HCT116 (cell line): ENCODE data around the gene CTNNA1. TPM values are rescaled to one million over a fixed set of nuclear protein-coding genes. Genes with fewer than 3 reads are reported as not detected.

ENCODE experiments used
- ATAC-seq: fragments of 200-7000 bp; cut with Tn5 transposase; 2 replicates; pipeline ENCODE4 v1.9.1; 2020; ENCODE audit warnings: mild to moderate bottlenecking, moderate library complexity
- BruUV-seq: library from RNA; stranded (reverse); fragments of 400-500 nt; replicated peaks from 2 replicates; lab custom pipeline; 2021; lab: Mats Ljungman, UMichigan
- CTCF ChIA-PET: fragments of 300-600 bp; sonication (Branson Sonifier 250); formaldehyde crosslinking; loops from one replicate; lab custom pipeline; 2021; ENCODE audit warnings: antibody characterized with exemption; lab: Charles Lee
- POLR2A ChIA-PET: fragments of 300-600, 350-600 bp; sonication (Branson Sonifier 250); formaldehyde crosslinking; loops from one replicate; lab custom pipeline; 2021; ENCODE audit warnings: antibody characterized with exemption; lab: Charles Lee
- RAD21 ChIA-PET, 2 experiments: fragments of 300-600 bp; sonication (Branson Sonifier 250); formaldehyde crosslinking; loops; one replicate each; lab custom pipeline; 2023; ENCODE audit warnings: low total read pairs in 2 of 2; ENCODE audit not compliant: uncharacterized antibody in 2 of 2, unreplicated experiment in 2 of 2, low non-redundant PET in 1 of 2; lab: Charles Lee
- DNase-seq: peaks from one replicate; pipeline ENCODE4 v3.0.0-alpha.2; 2010; ENCODE audit warnings: low read depth, low spot score
- H2AFZ ChIP-seq: fragments of 200-600 bp; shearing (Covaris generic), sonication (generic); 2 replicates; pipeline ENCODE4 v1.6.1; 2017; ENCODE audit warnings: low read depth, mixed run types, mixed read lengths, antibody characterized with exemption, low read length; ENCODE audit not compliant: poor library complexity, severe bottlenecking
- H3K27ac ChIP-seq: 2 replicates; pipeline ENCODE4 v1.5.1; 2012; ENCODE audit warnings: low read depth, low read length
- H3K27me3 ChIP-seq: fragments of 200-600 bp; sonication (generic); 2 replicates; pipeline ENCODE4 v1.6.1; 2016; ENCODE audit warnings: mixed run types, low read length, mixed read lengths; ENCODE audit not compliant: insufficient read depth
- H3K36me3 ChIP-seq, 2 experiments: fragments of 200-500 bp in 1 of 2; fragments of 200-600 bp in 1 of 2; sonication (Bioruptor generic) in 1 of 2; sonication (generic) in 1 of 2; 2 replicates each; pipeline versions ENCODE4 v1.5.1 to v1.6.1; 2014 to 2016; ENCODE audit warnings: low read length in 2 of 2, inconsistent platforms in 1 of 2, mixed read lengths in 1 of 2, mixed run types in 1 of 2; ENCODE audit not compliant: insufficient read depth in 2 of 2, control insufficient read depth in 1 of 2
- H3K4me1 ChIP-seq, 2 experiments: fragments of 200-600 bp in 1 of 2; sonication (generic) in 1 of 2; 2 replicates each; pipeline versions ENCODE4 v1.5.1 to v1.6.1; 2012 to 2017; ENCODE audit warnings: low read length in 2 of 2, inconsistent platforms in 1 of 2, mild to moderate bottlenecking in 1 of 2, mixed read lengths in 1 of 2, mixed run types in 1 of 2, moderate library complexity in 1 of 2; ENCODE audit not compliant: insufficient read depth in 2 of 2, control insufficient read depth in 1 of 2
- H3K4me2 ChIP-seq: fragments of 200-600 bp; sonication (generic); 2 replicates; pipeline ENCODE4 v1.6.1; 2017; ENCODE audit warnings: mixed run types, low read length, mixed read lengths
- H3K4me3 ChIP-seq, 2 experiments: fragments of 200-600 bp in 1 of 2; sonication (generic) in 1 of 2; replicated peaks in 1 of 2; 2 replicates each; pipeline ENCODE4 v1.5.1; 2011 to 2016; ENCODE audit warnings: low read length in 2 of 2, control low read depth in 1 of 2, low read depth in 1 of 2, mild to moderate bottlenecking in 1 of 2, mixed read lengths in 1 of 2, mixed run types in 1 of 2
- H3K79me2 ChIP-seq: fragments of 200-600 bp; sonication (generic); 2 replicates; pipeline ENCODE4 v1.6.1; 2017; ENCODE audit warnings: mild to moderate bottlenecking, mixed run types, low read length, moderate library complexity, mixed read lengths; ENCODE audit not compliant: insufficient read depth
- H3K9ac ChIP-seq: fragments of 200-600 bp; sonication (generic); 2 replicates; pipeline ENCODE4 v1.6.1; 2016; ENCODE audit warnings: low read length, mixed read lengths
- H3K9me2 ChIP-seq: fragments of 200-600 bp; sonication (generic), shearing (Covaris generic); 2 replicates; pipeline ENCODE4 v1.6.1; 2017; ENCODE audit warnings: mixed run types, mild to moderate bottlenecking, moderate library complexity; ENCODE audit not compliant: insufficient read depth
- H3K9me3 ChIP-seq, 2 experiments: fragments of 200-500 bp in 1 of 2; fragments of 200-600 bp in 1 of 2; sonication (Bioruptor generic) in 1 of 2; sonication (generic) in 1 of 2; 2 replicates each; pipeline ENCODE4 v1.6.1; 2014 to 2017; ENCODE audit warnings: low read length in 2 of 2, mixed read lengths in 2 of 2, inconsistent platforms in 1 of 2, low read depth in 1 of 2, mild to moderate bottlenecking in 1 of 2, mixed run types in 1 of 2, moderate library complexity in 1 of 2; ENCODE audit not compliant: control insufficient read depth in 1 of 2, insufficient read depth in 1 of 2
- H4K20me1 ChIP-seq: fragments of 200-600 bp; sonication (generic), shearing (Covaris generic); 2 replicates; pipeline ENCODE4 v1.6.1; 2017; ENCODE audit warnings: mixed run types, mild to moderate bottlenecking, moderate library complexity; ENCODE audit not compliant: insufficient read depth
- CTCF ChIP-seq, 3 experiments: fragments of 200-600 bp in 1 of 3; sonication (generic) in 1 of 3; IDR thresholded peaks in 2 of 3; conservative IDR thresholded peaks in 1 of 3; 2 replicates each; pipeline ENCODE4 v1.5.1; 2012 to 2017; ENCODE audit warnings: low read depth in 2 of 3, low read length in 2 of 3, antibody characterized with exemption in 1 of 3, borderline replicate concordance in 1 of 3, control low read depth in 1 of 3, mild to moderate bottlenecking in 1 of 3, mixed read lengths in 1 of 3, mixed run types in 1 of 3, moderate library complexity in 1 of 3; ENCODE audit not compliant: insufficient read depth in 1 of 3
- JUND ChIP-seq: IDR thresholded peaks from 2 replicates; pipeline ENCODE4 v1.6.1; 2012
- RAD21 ChIP-seq: IDR thresholded peaks from 2 replicates; pipeline ENCODE4 v1.6.1; 2012; ENCODE audit warnings: low read depth, mild to moderate bottlenecking
- SRF ChIP-seq: IDR thresholded peaks from 2 replicates; pipeline ENCODE4 v1.6.1; 2012; ENCODE audit warnings: low read depth
- ZBTB33 ChIP-seq: IDR thresholded peaks from 2 replicates; pipeline ENCODE4 v1.6.1; 2011; ENCODE audit warnings: mild to moderate bottlenecking, low read length, moderate library complexity; ENCODE audit not compliant: insufficient replicate concordance; ENCODE audit errors: extremely low read depth
- intact Hi-C: fragments of 100-400 bp; cut with micrococcal nuclease; formaldehyde crosslinking; loops from 2 replicates; pipeline ENCODE4 v1.10.0; 2022
- total RNA-seq: library from RNA; stranded (reverse); gene quantifications from one replicate; pipeline ENCODE4 v1.2.1, GENCODE V29; 2021; ENCODE audit not compliant: unreplicated experiment

Gene CTNNA1
- total RNA-seq, 1 experiment from 2014 or later = 313 TPM

GRCh38 chr5:138824924-138825863, 72.0 kb downstream of the CTNNA1 start:
- Histone ChIP-seq H3K27me3 (no peaks in the 10 kb centered on the region), H4K20me1 (peaks cover 12% of the 10 kb centered on the region; the same call in 1 of the 2 replicates), H3K9ac (no peak overlapping the region)
- TF ChIP-seq ZBTB33 = no peak
- TF ChIP-seq SRF = no peak
- peak in 2 of 3 experiments; percentile 54 to 64; a peak in 5 of 6 replicates for TF ChIP-seq CTCF (IDR thresholded peaks at IDR 0.05 in 2 of 3, conservative IDR thresholded peaks at IDR 0.05 in 1 of 3; ENCODE audit: borderline replicate concordance in 1 of 3, insufficient read depth in 1 of 3, low read depth in 2 of 3, low read length in 2 of 3)
- 0 out of 2 replicates have a peak, but pooled peaks have one; percentile 31 for TF ChIP-seq RAD21
- TF ChIP-seq JUND = no peak
- TF ChIP-seq, all 23 proteins: peak for 2
- Histone ChIP-seq H2AFZ (no peak overlapping the region), H3K27ac (no peak overlapping the region), H3K4me2 (no peak overlapping the region), H3K4me3 (no peak overlapping the region), H3K79me2 (peaks cover 60% of the 10 kb centered on the region), H3K9me3 (no peaks in the 10 kb centered on the region), H3K36me3 (peaks cover 24 to 25% of the 10 kb centered on the region in 2 experiments; a peak in 3 of 4 replicates), H3K9me2 (no peaks in the 10 kb centered on the region), H3K4me1 (no peaks in the 10 kb centered on the region)
- DNase-seq (no peak), ATAC-seq (peak; percentile 78)
- BruUV-seq = no TSS peak
- POLR2A ChIA-PET = no interaction called here
- intact Hi-C loops = loop anchor here (5.0 kb wide), 1 partner anchor 183 kb away; no protein-coding TSS in a partner anchor
- RAD21 ChIA-PET = interaction anchor here in 1 of 2 experiments (0.7 kb wide), 1 partner anchor 28 kb away, joined by 4 read pairs; no protein-coding TSS in a partner anchor
- CTCF ChIA-PET = interaction anchor here (0.8 to 2.6 kb wide), 5 partner anchors 10 to 35 kb away, joined by 3 to 10 read pairs (median 3); no protein-coding TSS in a partner anchor
